ENCODE results near the gene LRP1-AS.

The LRP1-AS gene

GRCh38 chr12:57099047-57099714 lies 48.2 kb downstream of the LRP1-AS start:
- DNase-seq (ENCODE audit: low spot score): no peak

- DNase-seq (ENCODE audit: low spot score): no peak
Measured at GRCh38 chr12:57098546-57098945, 48.9 kb downstream of the LRP1-AS start.

DNA sequence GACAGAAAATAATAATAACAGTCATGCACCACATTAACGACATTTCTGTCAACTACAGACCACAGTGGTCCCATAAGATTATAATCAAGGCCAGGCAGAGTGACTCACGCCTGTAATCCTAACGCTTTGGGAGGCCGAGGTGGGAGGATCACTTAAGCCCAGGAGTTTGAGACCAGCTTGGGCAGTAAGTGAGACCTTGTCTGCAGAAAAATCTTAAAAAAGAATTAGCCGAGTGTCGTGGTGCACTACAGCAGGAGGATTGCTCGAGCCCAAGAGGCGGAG lies 49.9 kb downstream of the LRP1-AS start:
- DNase-seq (ENCODE audit: low spot score): no peak

- DNase-seq (ENCODE audit: low spot score): no peak
Measured at GRCh38 chr12:57096748-57097553, 50.5 kb downstream of the LRP1-AS start.

DNA sequence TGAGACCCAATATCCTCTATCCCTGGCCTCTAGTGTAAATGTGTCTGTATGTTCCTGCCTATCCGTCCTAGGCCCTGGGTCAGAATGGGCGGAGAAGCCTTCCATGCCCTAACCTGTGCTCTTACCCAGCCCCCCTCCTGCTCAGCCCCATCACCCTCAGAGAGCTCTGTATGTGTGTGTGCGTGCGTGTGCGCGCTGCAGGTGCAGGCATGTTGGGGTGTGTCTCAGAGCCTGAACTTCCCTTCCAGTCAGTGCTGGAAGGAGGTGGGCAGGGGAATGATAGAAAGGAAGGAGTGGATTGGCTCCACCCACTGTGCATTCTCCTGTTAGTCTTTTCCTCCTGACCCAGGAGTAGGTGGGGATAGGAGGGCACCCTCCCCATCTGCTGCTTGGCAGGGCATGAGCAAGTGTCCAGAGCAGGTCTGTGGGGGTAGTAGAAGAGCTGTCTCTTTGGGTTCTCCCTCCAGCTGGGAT lies 51.3 kb downstream of the LRP1-AS start:
- DNase-seq (ENCODE audit: low spot score): no peak

- no peak for DNase-seq (ENCODE audit: low spot score)
Measured at GRCh38 chr12:57095440-57095839, 52.0 kb downstream of the LRP1-AS start.

Small RNAs within 50 kb of the gene (small RNA-seq; reads per million reads assigned to genes)
- 0.05 to 0.98 reads per million in 2 experiments for gene MIR1228
